Gastroesophageal sphincter (tissue), 3 donors: ENCODE measurements around the gene AMH.

Experiments
- CTCF ChIP-seq, 4 experiments: fragments of 200-600 bp in 2 of 4; fragments of 450-650 bp in 2 of 4; sonication (generic) in 1 of 4; IDR thresholded peaks; one replicate each; pipeline ENCODE4 v1.5.1; 2017 to 2019; ENCODE audit warnings: antibody characterized with exemption in 4 of 4, mild to moderate bottlenecking in 2 of 4, moderate library complexity in 2 of 4
- EP300 ChIP-seq: sonication (generic); formaldehyde crosslinking; IDR thresholded peaks from one replicate; pipeline ENCODE4 v1.6.1; 2017; ENCODE audit warnings: antibody characterized with exemption, mild to moderate bottlenecking
- POLR2A ChIP-seq, 2 donors: fragments of 450-650 bp; IDR thresholded peaks; one replicate each; pipeline ENCODE4 v1.6.1; 2017; ENCODE audit warnings: antibody characterized with exemption in 2 of 2, mild to moderate bottlenecking in 2 of 2, moderate library complexity in 1 of 2
- POLR2AphosphoS5 ChIP-seq: sonication (generic); formaldehyde crosslinking; IDR thresholded peaks from one replicate; pipeline ENCODE4 v1.6.1; 2017; ENCODE audit warnings: antibody characterized with exemption

- TF ChIP-seq CTCF (IDR thresholded peaks at IDR 0.05) (no peak), EP300 (no peak), POLR2A (IDR thresholded peaks at IDR 0.05) (no peak), POLR2AphosphoS5 (no peak)
These were observed 39.9 kb downstream of the AMH start for GRCh38 chr19:2288818-2289713.
